Retina (tissue), 1 donor: ENCODE measurements around the gene CRACDL.
A peak's percentile ranks its signal among the peaks of the same experiment; 100 is the strongest.

Experiments
- DNase-seq: peaks from one replicate; pipeline ENCODE4 v3.0.0-alpha.2; 2016

Gene CRACDL

DNA sequence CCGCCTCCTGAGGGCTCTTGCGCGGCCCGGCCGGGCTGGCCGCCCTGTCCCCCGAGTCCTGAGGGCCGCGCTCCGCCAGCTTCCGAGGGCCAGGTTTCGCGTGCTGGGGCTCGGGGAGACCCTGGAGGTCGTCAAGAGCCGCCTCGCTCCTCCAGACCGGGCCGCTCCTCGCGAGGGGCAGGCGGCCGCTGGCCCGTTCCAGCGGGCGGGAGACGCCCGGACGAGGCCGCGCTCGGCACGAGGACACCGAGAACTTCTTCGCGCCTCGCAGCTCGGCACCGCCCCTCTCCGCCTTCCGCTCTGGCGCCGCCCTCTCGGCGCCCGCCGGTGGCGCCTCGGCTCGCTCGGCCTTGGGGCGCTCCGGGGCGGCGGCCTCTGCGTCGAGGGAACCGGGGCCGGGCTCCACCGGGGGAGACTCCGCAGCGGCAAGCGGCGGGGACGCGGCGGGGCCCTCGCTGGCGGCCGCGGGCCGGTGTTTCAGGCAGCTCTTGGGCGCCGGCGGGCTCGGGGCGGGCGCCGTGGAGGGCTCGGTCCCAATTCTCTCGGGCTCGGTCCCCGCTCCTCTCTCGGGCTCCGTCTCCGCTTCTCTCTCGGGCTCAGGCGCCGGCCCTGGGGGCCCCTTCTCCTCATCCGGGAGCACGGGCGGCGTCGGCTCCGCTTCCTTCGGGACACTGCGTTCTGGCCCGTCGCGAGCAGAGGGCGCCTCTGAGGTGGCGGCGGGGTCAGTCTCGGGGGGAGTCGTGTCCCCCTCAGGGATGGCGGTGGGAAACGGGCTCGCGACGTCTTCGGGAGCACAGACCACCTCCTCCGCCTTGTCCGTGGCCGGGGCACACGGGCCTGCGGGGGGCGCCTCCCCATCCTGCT lies 113.5 kb downstream of the CRACDL start:
- DNase-seq: peak; percentile 75

DNA sequence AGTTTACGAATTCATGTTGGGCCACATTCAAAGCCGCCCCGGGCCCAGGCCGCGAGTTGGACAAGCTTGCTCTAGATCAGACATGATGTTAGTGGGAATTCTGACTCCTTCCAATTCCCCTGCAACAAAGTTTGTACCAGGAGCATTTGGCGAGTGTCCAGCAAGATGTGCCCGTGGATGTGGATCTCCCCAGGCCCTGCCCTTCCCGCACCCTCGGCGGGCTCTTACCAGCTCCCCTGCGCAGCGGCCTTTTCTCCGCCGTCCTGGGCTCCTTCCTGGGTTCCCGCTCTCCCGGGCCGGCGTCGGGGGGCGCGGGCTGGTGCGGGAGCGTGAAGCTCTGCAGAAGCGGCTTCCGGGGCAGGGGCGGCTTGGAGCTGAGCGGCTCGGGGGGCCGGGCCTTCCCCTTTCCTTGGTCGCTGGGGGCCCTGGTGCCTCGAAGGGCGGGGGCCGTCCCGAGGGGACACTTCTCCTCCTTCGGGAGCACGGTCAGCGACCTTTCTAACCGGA lies 114.3 kb downstream of the CRACDL start:
- DNase-seq: no peak

DNA sequence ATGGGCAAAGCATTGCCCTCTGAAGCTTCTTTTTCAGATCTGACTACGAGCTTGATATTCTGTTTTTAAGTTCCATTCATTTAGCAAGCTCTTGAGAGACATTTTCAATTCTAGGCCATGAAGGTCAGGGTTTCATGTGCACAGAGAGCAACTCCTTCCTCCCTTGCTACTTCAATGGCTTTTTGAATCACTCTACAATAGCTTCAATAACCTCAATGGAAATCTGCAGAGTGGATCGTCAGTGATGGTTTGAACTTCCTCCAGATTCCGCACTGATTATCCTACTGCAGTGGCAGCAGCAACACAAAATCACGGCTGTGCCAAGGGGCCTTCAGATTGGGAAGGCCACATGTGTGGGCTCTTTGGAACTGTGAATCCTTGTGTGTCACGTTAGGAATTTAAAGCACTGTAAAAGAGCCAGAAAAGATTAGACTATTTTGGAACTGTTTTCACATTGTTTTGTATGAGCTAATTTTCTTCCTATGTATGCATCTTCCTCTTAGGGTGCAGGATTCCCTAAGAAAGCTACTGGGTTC lies 116.7 kb downstream of the CRACDL start:
- no peak for DNase-seq

DNA sequence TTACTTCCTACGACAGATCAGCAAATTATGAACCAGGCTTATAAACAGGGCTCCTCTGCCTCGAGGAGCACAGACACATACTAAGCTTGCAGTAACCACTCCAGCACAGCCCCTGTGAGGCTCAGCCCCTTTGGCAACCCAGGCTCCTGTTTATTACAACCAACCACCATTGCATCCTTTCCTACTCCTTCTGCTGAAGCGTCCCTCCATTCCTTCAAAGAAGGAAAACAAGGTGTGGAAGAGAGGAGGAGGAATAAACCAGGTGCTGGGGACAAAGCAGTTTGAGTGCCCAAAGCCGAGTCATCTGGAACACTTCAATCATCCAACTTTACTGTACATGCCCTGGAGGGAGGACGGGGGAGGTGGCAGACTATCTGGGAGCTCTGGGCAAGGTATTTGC lies 117.9 kb downstream of the CRACDL start:
- no peak for DNase-seq

DNA sequence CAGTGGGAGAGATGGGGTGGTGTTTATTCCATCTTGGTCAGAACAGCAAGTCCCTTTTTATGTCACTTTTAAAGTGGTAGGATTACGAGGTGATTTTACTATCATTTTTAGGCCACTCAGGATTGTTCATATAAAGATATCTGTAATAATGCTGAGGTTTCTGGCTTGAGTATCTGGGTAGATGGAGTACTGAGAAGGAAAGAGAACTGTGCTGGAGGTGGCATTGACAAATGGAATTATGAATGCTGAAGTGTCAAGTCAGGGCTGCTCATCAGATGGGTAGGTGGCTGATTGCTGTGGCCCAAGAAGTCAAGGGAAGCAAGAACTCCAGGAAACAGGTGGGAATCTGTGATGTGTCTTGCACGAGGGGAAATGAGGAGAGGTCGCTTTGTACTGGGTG lies 119.7 kb downstream of the CRACDL start:
- DNase-seq: no peak

DNA sequence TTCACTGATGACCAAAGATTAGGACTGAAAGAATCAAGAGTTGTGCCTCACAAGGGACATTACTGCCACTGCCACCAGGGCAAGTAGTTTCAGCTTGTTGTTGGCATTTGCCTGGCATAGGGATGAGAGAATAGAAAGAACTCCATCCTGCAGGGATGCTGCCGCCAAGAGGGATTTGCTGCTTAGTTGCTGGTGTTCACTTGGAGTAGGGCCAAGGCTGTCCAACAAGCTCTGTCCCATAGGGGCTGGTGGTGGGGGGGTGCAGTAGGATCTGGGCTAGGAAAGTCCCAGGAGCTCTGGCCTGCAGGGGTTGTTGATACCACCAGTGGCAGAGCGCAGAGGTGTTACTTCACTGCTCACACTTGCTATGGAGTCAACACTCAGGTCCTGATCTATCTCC lies 120.2 kb downstream of the CRACDL start:
- DNase-seq: no peak

DNA sequence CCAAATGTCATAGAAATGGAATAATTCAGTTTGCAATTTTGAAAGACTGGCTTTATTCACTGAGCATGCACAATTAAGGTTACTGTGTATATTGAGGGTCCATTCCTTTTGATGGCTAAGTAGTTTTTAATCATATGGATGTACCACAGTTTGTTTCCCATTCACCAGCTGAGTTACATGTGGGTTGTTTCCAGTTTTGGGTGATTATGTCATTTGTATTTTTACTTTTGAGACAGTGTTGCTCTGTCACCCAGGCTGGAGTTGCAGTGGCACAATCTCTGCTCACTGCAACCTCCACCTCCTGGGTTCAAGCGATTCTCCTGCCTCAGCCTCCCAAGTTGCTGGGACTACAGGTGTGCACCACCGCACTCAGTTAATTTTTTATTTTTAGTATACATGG lies 124.3 kb downstream of the CRACDL start:
- no peak for DNase-seq

DNA sequence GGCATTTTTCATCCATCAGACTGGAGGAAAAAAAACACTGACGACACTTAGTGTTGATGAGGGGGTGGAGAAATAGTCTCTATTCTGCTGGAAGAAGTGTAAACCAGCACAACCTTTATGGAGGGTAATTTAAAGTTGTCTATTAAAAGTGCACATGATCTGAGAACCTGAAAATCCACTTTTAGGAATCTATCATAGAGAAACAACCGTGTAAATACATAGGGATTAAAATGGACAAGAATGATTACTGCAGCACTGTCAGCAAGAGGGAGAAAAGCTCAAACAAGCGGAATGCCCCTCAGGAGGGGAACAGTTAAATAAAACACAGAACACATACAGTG lies 125.5 kb downstream of the CRACDL start:
- DNase-seq: no peak

DNA sequence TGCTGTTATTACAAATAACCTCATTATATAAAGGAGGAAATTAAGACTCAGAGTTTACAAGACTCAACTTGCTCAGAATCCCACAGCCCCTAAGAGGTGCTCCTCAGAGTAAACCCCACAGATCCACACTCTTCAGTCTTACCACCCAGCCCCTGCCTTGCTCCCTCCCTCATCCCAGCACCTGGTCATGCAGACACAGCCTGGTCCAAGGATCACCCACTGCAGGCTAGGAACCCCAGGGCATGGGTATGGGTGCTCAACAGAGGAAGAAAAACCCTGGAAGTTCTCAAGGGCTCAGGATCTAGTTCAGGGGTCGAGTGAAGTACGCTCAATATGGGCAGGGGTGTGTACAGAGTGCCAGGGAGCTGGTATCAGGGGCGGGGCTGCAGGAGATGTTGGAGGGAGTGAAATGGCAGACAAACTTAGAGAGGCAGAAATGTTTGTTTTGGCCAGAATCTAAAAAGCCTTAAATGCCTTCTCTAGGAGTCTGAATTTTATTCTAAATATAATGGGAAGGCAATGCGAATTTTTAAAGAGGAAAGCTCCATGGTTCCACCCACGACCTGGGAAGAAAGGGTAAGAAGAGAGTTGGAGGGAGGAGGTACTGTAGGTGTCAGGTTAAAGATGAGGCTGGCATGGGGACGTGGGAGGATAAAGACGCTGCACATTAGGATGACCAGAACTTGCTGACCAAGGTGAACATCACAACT lies 126.0 kb downstream of the CRACDL start:
- no peak for DNase-seq

DNA sequence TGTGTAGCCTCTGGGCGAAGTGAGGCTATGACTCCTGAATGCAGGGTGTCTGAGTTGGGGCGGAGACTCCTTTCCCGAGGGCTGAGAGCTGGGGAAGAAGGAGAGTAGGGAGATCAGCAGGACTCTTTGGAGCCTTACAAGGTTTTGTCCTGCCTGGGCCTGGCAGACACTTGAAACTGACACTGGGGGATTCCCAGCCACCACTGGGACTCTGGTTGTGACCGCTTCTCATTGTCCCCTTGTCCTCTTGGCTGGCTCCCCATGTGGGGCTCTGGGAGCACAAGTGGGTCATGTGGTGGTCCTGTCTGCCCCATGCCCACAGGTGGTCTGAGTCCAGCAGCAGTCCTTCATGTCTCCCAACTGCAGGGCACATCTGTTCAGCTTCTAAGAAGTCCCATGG lies 126.9 kb downstream of the CRACDL start:
- DNase-seq: no peak

DNA sequence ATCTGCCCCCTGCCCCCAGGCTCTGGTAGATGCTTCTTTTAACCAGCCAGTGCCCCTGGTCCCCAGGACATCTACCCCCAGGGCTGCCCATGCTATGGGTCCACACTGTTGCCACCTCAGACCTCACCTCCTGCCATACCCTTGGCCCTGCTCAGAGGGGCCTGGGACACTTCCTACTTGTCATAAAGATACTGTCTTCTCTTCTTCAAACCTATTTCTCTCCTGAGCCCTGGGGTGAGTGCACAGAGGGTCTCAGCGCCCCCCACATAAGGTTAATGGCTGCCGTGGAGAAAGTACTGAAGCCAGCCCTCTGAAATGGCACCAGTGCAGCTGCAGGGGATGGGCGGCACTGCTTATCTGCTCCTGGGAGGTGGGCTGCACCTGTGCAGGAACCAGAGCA lies 127.5 kb downstream of the CRACDL start:
- no peak for DNase-seq

DNA sequence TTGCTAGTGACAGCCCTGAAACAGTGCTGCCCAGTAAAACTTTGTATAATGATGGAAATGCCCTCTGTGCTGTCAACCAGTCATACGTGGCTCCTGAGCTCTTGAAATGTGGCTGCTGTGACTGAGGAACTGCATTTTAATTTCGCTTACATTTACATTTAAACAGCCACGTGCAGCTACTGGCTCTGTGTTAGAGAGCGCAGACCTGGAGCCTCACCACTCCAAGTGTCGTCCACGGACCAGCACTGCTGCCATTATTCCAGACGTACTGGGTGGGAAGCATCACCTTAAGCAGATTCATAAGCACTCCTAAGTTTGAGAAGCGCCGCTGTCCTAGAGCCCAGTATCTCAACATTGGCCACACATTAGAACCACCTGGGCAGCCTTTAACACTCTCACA lies 128.1 kb downstream of the CRACDL start:
- no peak for DNase-seq

DNA sequence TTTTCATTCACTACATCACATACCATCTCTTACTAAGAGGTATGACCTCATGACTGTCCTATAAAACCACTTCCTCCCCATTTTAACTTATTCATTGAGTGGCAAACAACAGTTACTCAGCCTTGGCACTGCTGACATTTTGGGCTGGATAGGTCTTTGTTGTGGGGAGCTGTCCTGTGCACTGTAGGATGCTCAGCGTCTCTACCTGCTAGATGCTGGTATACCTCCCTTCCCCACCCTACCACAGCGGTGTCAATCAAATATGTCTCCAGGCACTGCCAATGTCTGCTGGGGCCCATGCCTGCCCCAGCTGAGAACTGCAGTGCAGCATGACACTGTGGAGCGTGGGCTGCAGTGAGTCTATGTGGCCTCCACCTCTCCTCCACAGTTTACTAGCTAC lies 128.8 kb downstream of the CRACDL start:
- no peak for DNase-seq

DNA sequence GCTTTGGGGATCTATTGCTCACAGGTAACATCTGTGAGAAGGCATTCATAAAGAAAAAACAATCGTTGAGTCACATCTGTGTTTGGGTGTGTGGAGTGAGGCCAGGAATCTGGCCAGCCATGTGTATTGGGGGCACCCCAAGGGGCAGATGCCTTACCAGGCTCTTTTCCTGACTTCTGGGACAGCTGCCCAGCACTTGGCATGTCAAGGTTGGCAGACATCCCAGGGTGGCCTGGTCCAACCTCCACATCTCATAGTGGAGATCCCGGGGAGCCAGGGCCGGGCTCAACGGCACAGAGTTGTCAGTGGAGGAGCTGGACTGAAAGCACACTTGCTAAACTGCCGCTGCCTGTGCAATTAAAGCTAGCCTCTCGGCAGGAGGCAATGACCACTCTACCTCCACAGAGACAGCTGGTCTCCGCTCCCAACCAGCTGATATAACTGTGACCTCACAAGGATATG lies 129.8 kb downstream of the CRACDL start:
- peak; percentile 53 for DNase-seq

DNA sequence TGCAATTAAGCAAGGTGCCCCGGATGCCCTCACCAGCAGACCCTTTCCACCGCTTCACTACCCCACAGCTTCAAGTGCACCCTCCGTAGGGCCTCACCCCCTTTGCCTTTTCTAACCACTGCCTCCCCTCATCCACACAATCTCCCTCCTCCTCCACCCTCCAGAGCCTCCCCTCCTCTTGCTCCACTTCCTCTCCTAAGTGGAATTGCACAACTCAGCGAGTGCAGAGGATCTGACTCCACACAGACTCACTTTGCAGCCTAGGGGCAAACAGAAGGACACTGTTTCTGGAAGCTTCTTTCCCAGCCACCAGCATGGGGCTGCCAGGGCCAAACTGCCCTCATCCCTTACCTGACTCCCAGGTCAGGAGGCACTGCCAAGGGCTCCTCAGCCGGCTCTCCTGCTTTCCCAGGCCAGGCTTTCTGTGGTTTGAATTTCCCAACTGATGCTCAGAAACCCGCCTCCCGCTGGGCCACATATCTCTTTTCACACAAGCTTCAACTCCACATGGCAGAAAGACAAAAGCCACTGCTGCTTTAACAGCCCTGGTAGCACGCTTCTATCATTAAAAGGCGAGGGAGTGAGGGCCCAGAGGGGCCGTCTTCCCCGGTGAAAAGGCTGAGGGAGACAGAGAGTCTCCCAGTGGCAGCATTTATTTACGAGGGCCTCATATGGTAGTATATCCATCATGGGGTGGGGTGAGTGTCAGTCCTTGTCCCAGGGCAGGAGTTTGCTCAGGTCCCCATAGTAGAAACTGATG lies 130.4 kb downstream of the CRACDL start:
- DNase-seq: peak; percentile 64

DNA sequence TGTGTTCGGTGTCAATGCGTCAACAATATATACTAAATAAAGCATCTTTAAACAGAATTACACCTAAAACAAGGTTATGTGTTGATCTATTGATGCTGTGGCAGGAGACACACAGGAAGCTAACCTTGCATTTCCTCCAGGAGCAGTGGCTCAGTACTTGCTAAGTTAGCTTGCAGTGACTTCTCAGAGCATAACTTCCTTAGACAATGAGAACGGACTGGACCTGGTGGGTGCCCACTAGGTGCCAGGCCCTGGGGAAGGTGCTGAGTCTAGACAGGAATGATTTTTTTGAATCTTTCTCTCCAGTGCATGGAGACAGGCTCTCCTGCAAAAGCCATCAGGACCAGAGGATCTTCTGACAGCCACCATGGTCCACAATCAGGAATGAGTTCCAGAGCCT lies 131.3 kb downstream of the CRACDL start:
- DNase-seq: no peak

DNA sequence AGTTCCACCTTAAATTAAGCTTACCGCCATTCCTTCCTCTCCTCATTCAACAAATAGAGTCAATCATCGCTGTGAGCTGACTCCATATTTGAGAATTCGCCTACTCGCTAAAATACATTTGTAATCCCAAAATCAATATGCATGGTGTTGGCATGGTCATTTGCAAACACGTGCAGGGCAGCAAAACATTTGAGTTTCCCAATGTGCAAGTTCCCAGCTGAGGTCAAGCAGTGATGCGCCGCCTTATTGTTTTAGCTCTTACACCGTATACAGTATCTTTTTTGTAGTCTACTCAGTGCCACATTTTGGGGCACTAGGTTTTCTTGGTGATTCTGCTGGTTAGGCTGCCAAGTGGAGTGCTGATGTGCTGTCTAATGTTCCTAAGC lies 131.8 kb downstream of the CRACDL start:
- DNase-seq: no peak

DNA sequence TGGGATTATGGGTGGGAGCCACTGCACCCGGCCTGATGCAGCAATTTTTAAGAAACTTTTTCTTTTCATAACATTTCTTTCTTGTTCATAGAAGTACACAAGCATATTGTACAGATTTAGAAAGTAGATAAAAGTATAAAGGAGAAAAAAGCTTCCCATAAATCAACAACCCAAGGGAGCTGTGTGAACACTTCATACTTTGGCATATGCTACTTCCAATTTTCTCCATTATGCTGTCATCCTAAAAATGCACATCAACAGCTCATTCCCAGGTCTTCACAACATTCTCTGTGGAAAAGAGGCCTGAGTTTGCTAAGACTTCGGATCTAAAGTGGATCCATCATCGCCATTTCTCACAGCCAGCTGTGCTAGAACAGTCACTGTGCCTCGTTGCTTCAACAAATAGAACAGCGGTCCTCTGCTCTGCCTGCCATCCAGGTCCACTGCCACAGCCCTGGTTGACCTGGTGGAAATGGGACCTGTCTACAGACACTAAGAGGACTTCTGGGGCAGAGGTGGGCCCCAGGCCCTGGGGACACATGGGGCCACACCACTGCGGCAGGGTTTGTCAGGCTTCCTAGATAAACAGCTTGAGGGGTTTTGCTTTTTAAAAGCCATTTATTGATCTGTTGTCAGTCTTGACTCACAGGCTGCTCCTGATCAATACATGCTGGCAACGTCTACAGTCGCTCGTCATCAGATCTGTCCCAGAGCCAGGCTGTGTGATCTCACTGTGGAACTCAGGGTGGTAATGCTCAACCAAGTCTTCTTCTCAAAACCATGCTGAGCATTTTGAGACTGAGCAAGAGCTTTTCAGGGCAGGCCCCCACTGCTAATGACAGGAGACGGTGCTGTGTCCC lies 132.4 kb downstream of the CRACDL start:
- peak; percentile 61 for DNase-seq

DNA sequence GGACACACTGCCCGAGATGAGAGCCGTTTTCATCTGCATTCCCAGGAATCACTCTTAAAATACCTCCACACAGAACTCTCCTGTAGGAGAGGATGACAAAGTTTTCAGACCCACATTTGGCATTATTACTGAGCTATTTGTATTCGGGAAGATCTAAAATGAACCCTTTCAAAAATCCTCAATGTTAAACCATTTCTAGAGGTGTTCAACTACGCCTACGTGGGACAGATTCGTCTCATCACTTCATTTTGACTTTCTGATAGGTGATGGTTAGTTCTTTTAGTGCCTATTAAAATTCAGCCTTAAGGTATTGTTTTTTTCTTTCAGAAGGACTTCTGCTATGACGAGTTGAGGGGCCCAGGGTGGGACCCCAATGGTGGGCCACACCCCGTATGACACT lies 133.7 kb downstream of the CRACDL start:
- no peak for DNase-seq

DNA sequence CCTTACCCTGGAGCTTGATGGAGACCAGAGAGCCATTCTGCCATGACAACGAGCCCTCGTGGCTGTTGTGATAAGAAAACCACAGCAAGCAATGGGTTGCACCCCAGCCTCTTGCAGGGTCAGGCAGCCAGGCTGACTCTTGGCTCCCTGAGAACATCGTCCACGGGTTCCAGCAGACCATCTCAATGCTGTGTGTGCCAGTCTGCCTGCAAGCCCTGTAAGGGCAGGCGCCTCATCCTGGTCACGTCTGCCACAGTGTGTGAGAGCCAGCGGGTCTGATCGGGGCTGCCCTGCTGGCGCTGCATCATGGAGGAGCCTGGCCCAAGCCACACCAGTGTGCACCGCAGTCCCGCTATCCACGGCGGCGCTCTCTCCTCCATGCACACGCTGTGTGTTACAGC lies 134.1 kb downstream of the CRACDL start:
- no peak for DNase-seq

DNA sequence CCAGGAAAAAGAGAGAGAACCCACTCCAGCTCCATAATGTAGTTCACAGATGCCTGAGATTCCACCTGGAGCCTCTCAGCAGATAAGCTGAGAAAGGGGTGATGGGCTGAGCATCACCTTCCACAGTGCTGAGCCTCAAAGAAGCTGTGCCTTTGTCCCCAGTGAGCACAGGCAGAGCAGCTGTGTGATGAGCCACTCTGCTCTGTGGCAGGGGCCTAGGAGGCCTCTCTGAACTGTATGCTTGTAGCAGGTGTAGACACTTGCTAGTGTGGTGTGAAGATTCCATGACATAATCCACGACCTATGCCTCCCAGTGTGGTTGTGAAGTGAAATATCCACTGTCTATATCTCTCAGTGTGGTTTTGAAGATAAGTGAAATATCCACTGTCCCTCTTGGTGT lies 134.7 kb downstream of the CRACDL start:
- DNase-seq: no peak

DNA sequence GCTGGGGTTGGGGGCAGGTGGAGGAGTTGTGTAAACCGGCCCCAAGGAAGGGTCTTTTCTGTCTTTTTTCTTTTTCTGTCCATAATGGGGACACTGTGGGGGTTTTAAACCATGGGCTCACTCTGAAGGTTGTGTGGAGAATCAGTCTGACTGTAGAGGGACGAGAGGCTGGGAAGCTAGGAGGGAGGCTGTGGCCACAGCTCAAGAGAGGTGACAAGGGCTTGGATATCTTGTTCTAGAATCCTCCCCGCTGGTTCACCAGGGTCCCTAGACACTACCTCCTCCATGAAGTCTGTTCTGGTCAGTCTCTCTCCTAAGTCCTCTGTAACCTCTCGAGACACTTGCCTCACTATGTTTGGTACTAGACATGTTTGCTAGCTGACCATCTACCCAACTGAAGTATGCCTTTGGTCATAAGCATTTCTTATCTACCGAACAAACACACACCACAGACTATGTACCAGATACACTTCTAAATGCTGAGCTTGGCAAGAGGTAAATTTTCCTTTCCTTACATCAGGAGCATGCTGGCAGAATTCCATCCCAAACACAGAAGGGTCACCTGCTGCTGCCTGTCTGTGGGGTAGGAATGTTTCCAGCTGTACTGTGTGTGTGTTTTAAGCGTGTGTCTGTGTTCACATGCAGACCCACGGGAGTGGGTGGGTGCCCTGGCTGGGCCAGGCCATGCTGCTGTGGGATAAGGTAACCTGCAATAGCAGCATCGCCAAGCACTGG lies 135.5 kb downstream of the CRACDL start:
- no peak for DNase-seq
